ENCODE measurements around the gene TRPM3. TPM values are rescaled to one million over a fixed set of nuclear protein-coding genes. Genes with fewer than 3 reads are reported as not detected.

Gene TRPM3
- total RNA-seq, 1 donor from 2014 or later, result 0.35 TPM

DNA sequence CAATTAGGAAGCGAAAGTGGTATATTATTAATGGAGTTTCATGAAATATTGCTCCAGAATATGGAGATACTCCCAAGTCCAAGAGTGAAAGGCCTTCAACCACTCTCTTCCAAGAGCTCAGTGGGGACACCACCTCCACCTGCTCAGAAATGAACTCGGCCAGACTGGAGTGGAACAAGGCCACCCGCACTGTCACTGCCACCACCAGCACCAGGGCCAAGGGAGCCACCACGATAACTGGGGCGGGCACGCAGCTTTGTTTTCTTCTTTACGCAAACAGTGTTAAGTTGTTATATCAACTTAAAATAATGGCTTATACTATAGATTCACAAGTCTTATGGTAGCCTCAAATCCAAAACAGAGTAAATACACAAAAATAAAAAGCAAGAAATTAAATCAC is 204.1 kb downstream of the TRPM3 start:
- Histone ChIP-seq H3K4me1 (no peaks in the 10 kb centered on the region), H3K9me3 (no peaks in the 10 kb centered on the region), H3K4me3 (no peak overlapping the region), H3K36me3 (no peaks in the 10 kb centered on the region), H3K27ac (no peak overlapping the region), H3K27me3 (no peaks in the 10 kb centered on the region)
- intact Hi-C loops (cut with DNase I), result no loop called here
- DNase-seq (no peak), ATAC-seq (no peak)
- TF ChIP-seq, protein P1, sequence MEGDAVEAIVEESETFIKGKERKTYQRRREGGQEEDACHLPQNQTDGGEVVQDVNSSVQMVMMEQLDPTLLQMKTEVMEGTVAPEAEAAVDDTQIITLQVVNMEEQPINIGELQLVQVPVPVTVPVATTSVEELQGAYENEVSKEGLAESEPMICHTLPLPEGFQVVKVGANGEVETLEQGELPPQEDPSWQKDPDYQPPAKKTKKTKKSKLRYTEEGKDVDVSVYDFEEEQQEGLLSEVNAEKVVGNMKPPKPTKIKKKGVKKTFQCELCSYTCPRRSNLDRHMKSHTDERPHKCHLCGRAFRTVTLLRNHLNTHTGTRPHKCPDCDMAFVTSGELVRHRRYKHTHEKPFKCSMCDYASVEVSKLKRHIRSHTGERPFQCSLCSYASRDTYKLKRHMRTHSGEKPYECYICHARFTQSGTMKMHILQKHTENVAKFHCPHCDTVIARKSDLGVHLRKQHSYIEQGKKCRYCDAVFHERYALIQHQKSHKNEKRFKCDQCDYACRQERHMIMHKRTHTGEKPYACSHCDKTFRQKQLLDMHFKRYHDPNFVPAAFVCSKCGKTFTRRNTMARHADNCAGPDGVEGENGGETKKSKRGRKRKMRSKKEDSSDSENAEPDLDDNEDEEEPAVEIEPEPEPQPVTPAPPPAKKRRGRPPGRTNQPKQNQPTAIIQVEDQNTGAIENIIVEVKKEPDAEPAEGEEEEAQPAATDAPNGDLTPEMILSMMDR (IDR thresholded peaks at IDR 0.05), result no peak

DNA sequence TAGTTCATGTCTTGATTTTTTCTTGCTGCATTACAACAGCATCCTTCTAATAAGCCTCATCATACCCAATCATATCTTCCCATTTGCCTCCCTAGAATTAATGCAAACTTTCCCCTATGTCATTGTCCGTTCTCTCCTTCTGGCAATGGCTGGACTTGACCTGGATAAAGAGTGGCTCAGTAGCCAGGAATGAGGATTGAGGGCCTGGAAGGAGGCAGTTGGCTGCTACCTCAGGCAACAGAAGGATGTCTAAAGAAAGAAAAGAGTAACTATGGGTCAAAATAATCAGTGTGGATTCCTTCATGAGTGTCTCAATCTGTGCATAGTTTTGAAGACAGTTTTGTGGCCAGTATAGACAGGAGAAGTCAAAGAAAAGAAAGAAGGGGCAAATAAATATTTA is 209.6 kb downstream of the TRPM3 start:
- Histone ChIP-seq H3K9me3 (no peaks in the 10 kb centered on the region), H3K27ac (no peak overlapping the region), H3K36me3 (no peaks in the 10 kb centered on the region), H3K4me3 (no peak overlapping the region), H3K27me3 (no peaks in the 10 kb centered on the region), H3K4me1 (no peaks in the 10 kb centered on the region)
- DNase-seq (no peak), ATAC-seq (no peak)
- intact Hi-C loops (cut with DNase I), result no loop called here
- TF ChIP-seq, protein P1 (IDR thresholded peaks at IDR 0.05), result no peak

DNA sequence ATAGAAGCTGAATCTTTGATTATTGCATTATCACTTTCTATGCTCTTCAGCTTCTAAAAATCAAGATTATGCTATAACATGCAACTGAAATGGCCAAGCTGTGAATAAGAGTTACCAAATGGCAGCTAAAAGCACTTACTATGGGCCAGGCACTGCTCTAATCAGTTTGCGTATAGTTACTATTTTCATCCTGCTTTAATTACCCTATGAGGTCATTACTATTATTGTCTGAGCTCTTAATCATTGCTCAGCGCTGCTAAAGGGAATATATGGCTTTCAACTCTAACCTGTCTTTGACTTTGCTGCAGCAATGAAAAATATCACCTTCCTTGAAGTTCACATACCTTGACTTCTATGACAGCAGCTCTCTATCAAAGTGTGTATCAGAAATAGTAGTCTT is 210.8 kb downstream of the TRPM3 start:
- Histone ChIP-seq H3K9me3 (no peaks in the 10 kb centered on the region), H3K27ac (no peak overlapping the region), H3K27me3 (no peaks in the 10 kb centered on the region), H3K36me3 (no peaks in the 10 kb centered on the region), H3K4me1 (no peaks in the 10 kb centered on the region), H3K4me3 (no peak overlapping the region)
- DNase-seq (no peak), ATAC-seq (no peak)
- intact Hi-C loops (cut with DNase I), result no loop called here
- TF ChIP-seq, protein P1 (IDR thresholded peaks at IDR 0.05), result no peak

DNA sequence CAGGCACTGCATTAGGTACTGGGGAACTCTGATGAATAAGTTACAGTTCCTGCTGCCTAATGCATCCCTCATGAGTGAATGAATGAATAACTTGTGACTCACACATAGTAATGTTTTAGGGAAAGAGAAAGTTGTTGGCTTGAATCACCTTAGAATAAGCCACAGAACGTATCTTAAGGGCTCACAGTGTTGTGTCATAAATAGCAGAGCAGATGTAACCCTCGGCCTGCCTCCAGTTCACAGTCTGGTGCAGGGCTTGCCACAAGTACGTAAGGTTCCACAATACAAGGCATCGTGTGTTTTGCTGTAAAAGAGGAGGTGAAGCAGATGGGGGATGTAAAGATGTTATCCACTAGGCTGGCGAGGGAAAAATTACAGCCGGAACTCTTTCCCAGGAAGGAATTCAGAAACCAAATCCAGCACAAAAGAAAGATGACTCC is 218.7 kb downstream of the TRPM3 start:
- H3K4me3 ChIP-seq, result no peak overlapping the region
- no peaks in the 10 kb centered on the region for H3K9me3 ChIP-seq
- H3K36me3 ChIP-seq, result no peaks in the 10 kb centered on the region
- no peak for DNase-seq
- ATAC-seq, result no peak
- no peak overlapping the region for H3K27ac ChIP-seq
- TF ChIP-seq, protein P1 (IDR thresholded peaks at IDR 0.05), result no peak
- H3K27me3 ChIP-seq, result no peaks in the 10 kb centered on the region
- intact Hi-C loops (cut with DNase I), result no loop called here
- H3K4me1 ChIP-seq, result no peaks in the 10 kb centered on the region

DNA sequence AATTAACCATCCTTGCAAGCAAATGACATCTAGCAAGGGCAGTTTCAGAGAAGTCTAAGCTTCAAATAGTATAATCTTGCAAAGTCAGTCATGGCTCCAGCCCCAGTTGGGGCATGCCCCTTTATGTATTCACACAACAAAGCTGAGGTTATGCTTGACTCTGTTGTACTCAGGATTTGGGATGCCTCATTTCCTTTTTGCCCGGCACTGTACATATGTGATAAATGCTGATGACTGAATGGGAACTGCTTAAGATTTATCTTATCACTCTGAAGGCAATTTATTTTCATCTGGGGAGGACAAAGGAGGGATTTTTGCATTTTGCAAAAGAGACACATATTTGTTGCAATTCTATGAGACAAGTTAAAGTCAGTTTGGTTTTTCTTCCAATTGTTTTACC is 219.2 kb downstream of the TRPM3 start:
- ATAC-seq (no peak), DNase-seq (no peak)
- intact Hi-C loops (cut with DNase I), result no loop called here
- Histone ChIP-seq H3K9me3 (no peaks in the 10 kb centered on the region), H3K27me3 (no peaks in the 10 kb centered on the region), H3K4me1 (no peaks in the 10 kb centered on the region), H3K27ac (no peak overlapping the region), H3K4me3 (no peak overlapping the region), H3K36me3 (no peaks in the 10 kb centered on the region)
- TF ChIP-seq, protein P1 (IDR thresholded peaks at IDR 0.05), result no peak

DNA sequence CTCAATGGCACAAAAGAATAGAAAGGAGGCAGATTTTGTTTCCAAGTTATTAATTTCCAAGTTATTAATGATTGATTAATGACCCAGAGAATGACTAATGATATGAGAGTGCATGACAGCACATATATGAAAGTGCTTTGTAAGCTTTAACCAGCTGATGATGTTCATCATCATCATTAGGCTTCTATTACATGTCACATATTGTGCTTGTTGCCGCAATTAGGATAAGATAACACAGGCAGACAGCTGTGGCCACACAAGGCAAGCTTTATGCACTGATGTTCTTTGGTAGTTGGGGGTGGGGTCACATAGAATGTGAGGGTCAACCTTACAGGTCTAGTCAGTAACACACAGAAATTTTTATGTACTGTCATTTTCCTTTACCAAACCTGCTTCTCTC is 219.7 kb downstream of the TRPM3 start:
- H3K4me1 ChIP-seq, result no peaks in the 10 kb centered on the region
- DNase-seq (no peak), ATAC-seq (no peak)
- no peak overlapping the region for H3K4me3 ChIP-seq
- no peaks in the 10 kb centered on the region for H3K36me3 ChIP-seq
- intact Hi-C loops (cut with DNase I), result no loop called here
- H3K27me3 ChIP-seq, result no peaks in the 10 kb centered on the region
- no peak overlapping the region for H3K27ac ChIP-seq
- no peaks in the 10 kb centered on the region for H3K9me3 ChIP-seq
- TF ChIP-seq, protein P1 (IDR thresholded peaks at IDR 0.05), result no peak

All from upper lobe of right lung (tissue), 1 donor.